SK-N-MC (cell line): Measurements from ENCODE around the gene PDZD2.
"Not testable (repeated sequence)": the region's sequence is repeated elsewhere in the genome, so short reads cannot be mapped to it uniquely, and the experiment has no call there.

ENCODE experiments used
- DNase-seq: peaks from one replicate; pipeline ENCODE4 v3.0.0-alpha.2; 2011; ENCODE audit warnings: low read depth, low spot score
- H3K27ac ChIP-seq: fragments of 200-600 bp; sonication (generic); 2 replicates; pipeline ENCODE4 v1.5.1; 2016; ENCODE audit warnings: mixed run types
- H3K36me3 ChIP-seq: fragments of 200-600 bp; sonication (generic); 2 replicates; pipeline ENCODE4 v1.6.1; 2017; ENCODE audit warnings: antibody characterized with exemption, low read length, mixed read lengths; ENCODE audit not compliant: insufficient read depth
- H3K4me3 ChIP-seq: fragments of 200-600 bp; sonication (generic); 2 replicates; pipeline ENCODE4 v1.5.1; 2016
- H3K9ac ChIP-seq: fragments of 200-600 bp; sonication (generic); 2 replicates; pipeline ENCODE4 v1.8.0; 2017; ENCODE audit warnings: mixed run types, mixed read lengths; ENCODE audit not compliant: insufficient read length
- H3K9me3 ChIP-seq: fragments of 200-600 bp; sonication (generic); 2 replicates; pipeline ENCODE4 v1.6.1; 2017; ENCODE audit warnings: low read depth, mild to moderate bottlenecking, antibody characterized with exemption, low read length, moderate library complexity, mixed read lengths
- EZH2 ChIP-seq: fragments of 200-600 bp; sonication (generic); IDR thresholded peaks from one replicate; pipeline ENCODE4 v1.6.1; 2017; ENCODE audit warnings: antibody characterized with exemption
- FOXP2 ChIP-seq: optimal IDR thresholded peaks from 2 replicates; pipeline ENCODE3; 2011; ENCODE audit warnings: mild to moderate bottlenecking, moderate library complexity; ENCODE audit not compliant: insufficient read depth; ENCODE audit errors: extremely low read length, control extremely low read depth
- POLR2AphosphoS5 ChIP-seq: IDR thresholded peaks from 2 replicates; pipeline ENCODE4 v1.6.1; 2012; ENCODE audit warnings: mild to moderate bottlenecking, low read depth, low read length, borderline replicate concordance

The PDZD2 gene

GRCh38 chr5:31638748-31639418 lies at the start of gene PDZD2:
TSS of gene PDZD2 (plus strand) at chr5:31639131.
- Histone ChIP-seq H3K36me3 (no peaks in the 10 kb centered on the region), H3K9ac (peak within 1 kb of the TSS; percentile 48), H3K4me3 (peak within 1 kb of the TSS; percentile 88), H3K27ac (no peak within 1 kb of the TSS), H3K9me3 (no peaks in the 10 kb centered on the region)
- no peak for TF ChIP-seq POLR2AphosphoS5
- no peak for TF ChIP-seq EZH2
- TF ChIP-seq FOXP2, result no peak
- DNase-seq, result peak; percentile 2

- no peak for DNase-seq
These were observed 45.3 kb upstream of the PDZD2 start for GRCh38 chr5:31593665-31594064.

GRCh38 chr5:31596354-31596753 lies 42.6 kb upstream of the PDZD2 start:
- no peak for TF ChIP-seq FOXP2
- no peak for TF ChIP-seq POLR2AphosphoS5
- no peak for TF ChIP-seq EZH2
- Histone ChIP-seq H3K36me3 (no peaks in the 10 kb centered on the region), H3K4me3 (no peak overlapping the region), H3K27ac (no peak overlapping the region), H3K9me3 (no peaks in the 10 kb centered on the region), H3K9ac (no peak overlapping the region)
- DNase-seq, result no peak

More at GRCh38 chr5:31593665-31594064, 45.3 kb upstream of the PDZD2 start:
- Histone ChIP-seq H3K9me3 (no peaks in the 10 kb centered on the region), H3K36me3 (no peaks in the 10 kb centered on the region), H3K27ac (no peak overlapping the region), H3K9ac (no peak overlapping the region), H3K4me3 (no peak overlapping the region)
- no peak for TF ChIP-seq FOXP2

GRCh38 chr5:31598640-31599611 lies 40.0 kb upstream of the PDZD2 start:
- H3K9me3 ChIP-seq, result no peaks in the 10 kb centered on the region
- DNase-seq, result no peak
- no peak overlapping the region for H3K4me3 ChIP-seq
- no peak overlapping the region for H3K9ac ChIP-seq
- H3K27ac ChIP-seq, result no peak overlapping the region
- H3K36me3 ChIP-seq, result no peaks in the 10 kb centered on the region
- TF ChIP-seq EZH2, result no peak
- TF ChIP-seq POLR2AphosphoS5, result no peak
- no peak for TF ChIP-seq FOXP2

- not testable (repeated sequence) for H3K36me3 ChIP-seq, DNase-seq, H3K27ac ChIP-seq, H3K4me3 ChIP-seq, H3K9me3 ChIP-seq, H3K9ac ChIP-seq
These were observed 36.6 kb upstream of the PDZD2 start for GRCh38 chr5:31602305-31602704.

GRCh38 chr5:31604240-31604639 lies 34.7 kb upstream of the PDZD2 start:
- H3K9ac ChIP-seq, result no peak overlapping the region
- TF ChIP-seq POLR2AphosphoS5 (no peak), EZH2 (no peak), FOXP2 (no peak)
- H3K4me3 ChIP-seq, result no peak overlapping the region
- no peaks in the 10 kb centered on the region for H3K9me3 ChIP-seq
- no peaks in the 10 kb centered on the region for H3K36me3 ChIP-seq
- H3K27ac ChIP-seq, result no peak overlapping the region
- no peak for DNase-seq

GRCh38 chr5:31604644-31605043 lies 34.3 kb upstream of the PDZD2 start:
- TF ChIP-seq EZH2 (no peak), POLR2AphosphoS5 (no peak), FOXP2 (no peak)
- no peak for DNase-seq
- Histone ChIP-seq H3K9me3 (no peaks in the 10 kb centered on the region), H3K9ac (no peak overlapping the region), H3K27ac (no peak overlapping the region), H3K4me3 (no peak overlapping the region), H3K36me3 (no peaks in the 10 kb centered on the region)

GRCh38 chr5:31605920-31606319 lies 33.0 kb upstream of the PDZD2 start:
- no peak for DNase-seq
- Histone ChIP-seq H3K9me3 (no peaks in the 10 kb centered on the region), H3K27ac (no peak overlapping the region), H3K9ac (no peak overlapping the region), H3K4me3 (no peak overlapping the region), H3K36me3 (no peaks in the 10 kb centered on the region)
- TF ChIP-seq POLR2AphosphoS5 (no peak), FOXP2 (no peak), EZH2 (no peak)

- Histone ChIP-seq H3K27ac (no peak overlapping the region), H3K4me3 (no peak overlapping the region), H3K36me3 (no peaks in the 10 kb centered on the region), H3K9me3 (no peaks in the 10 kb centered on the region), H3K9ac (no peak overlapping the region)
- DNase-seq, result no peak
- TF ChIP-seq POLR2AphosphoS5 (no peak), EZH2 (no peak), FOXP2 (no peak)
These were observed 31.4 kb upstream of the PDZD2 start for GRCh38 chr5:31607546-31607945.
